ENCODE data around the gene AHCYL2. TPM values are rescaled to one million over a fixed set of nuclear protein-coding genes. Genes with fewer than 3 reads are reported as not detected.

AHCYL2 gene
- total RNA-seq, 3 donors from 2014 or later (not counting 1 experiment from before 2014, with no cell fraction given) = 11.6 to 15.2 (median 14.5) TPM

DNA sequence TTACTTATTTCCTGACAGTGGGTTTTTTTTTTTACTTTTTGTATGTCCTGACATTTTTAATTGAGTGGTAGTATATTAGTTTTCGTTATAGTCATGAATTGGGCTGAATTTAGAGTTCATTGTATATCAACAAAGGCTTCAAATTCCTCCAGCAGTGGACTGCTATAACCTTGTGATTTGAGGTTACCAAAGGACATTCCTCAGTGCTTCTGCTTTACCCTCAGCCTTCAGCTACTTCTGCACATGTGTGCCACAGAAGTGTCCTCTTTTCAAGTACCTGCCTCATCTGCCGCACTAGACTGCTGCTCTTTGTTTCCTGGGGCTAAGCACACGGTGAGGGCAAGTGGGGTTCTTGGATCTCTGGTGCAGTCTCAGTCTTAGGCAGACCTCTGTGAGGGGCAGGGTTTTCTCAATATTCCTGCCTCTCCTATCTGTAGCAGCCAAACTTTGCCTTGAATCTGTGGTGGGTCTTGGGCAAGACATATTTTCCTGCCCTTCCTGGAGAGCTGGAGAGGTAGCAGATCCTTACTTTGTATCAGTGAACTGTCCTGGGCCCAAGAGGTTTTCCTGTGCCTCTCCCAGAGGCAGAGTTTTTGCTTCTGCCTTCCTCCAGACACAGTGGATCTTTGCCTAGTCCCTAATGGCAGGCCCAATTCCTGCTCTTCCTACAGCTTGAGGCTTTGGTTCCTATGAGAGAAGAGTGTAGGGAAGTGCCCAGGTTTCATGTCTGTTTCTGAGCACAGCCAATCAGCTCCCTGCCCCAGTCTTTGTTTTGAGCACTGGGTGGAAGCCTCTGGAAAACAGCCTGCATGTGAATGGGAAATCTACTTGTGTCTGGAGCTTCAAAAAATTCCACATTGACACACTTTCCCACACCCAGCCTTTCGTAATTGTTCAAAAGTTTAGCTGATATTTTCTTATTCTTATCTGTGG, 170.4 kb downstream of the AHCYL2 start:
- H3K36me3 Mint-ChIP-seq = no peaks in the 10 kb centered on the region
- no peak overlapping the region for H3K4me3 ChIP-seq (ENCODE audit: low read length)
- H3K4me3 Mint-ChIP-seq = no peak overlapping the region
- 92% methylated on average over 4 of the region's 4 CpGs for WGBS (ENCODE audit: insufficient coverage)
- H3K9me3 Mint-ChIP-seq = no peaks in the 10 kb centered on the region
- H3K9me3 ChIP-seq (ENCODE audit: control insufficient read depth, insufficient read depth, low read length) = no peaks in the 10 kb centered on the region
- intact Hi-C loops (cut with micrococcal nuclease) = no loop called here
- no peak overlapping the region for H3K27ac ChIP-seq (ENCODE audit: low read length)
- H3K27me3 Mint-ChIP-seq (ENCODE audit: low read depth in 2 of 2) = no peaks in the 10 kb centered on the region
- H3K27ac Mint-ChIP-seq = no peak overlapping the region
- H3K4me1 Mint-ChIP-seq = no peaks in the 10 kb centered on the region
- no peaks in the 10 kb centered on the region for H3K36me3 ChIP-seq (ENCODE audit: control insufficient read depth, insufficient read depth, low read length)
- H3K27me3 ChIP-seq (ENCODE audit: control insufficient read depth, insufficient read depth, low read length) = no peaks in the 10 kb centered on the region
- TF ChIP-seq CTCF (IDR thresholded peaks at IDR 0.05) = no peak
- DNase-seq (no peak), ATAC-seq (no peak)
- no peaks in the 10 kb centered on the region for H3K4me1 ChIP-seq (ENCODE audit: control insufficient read depth, insufficient read depth, low read length)

DNA sequence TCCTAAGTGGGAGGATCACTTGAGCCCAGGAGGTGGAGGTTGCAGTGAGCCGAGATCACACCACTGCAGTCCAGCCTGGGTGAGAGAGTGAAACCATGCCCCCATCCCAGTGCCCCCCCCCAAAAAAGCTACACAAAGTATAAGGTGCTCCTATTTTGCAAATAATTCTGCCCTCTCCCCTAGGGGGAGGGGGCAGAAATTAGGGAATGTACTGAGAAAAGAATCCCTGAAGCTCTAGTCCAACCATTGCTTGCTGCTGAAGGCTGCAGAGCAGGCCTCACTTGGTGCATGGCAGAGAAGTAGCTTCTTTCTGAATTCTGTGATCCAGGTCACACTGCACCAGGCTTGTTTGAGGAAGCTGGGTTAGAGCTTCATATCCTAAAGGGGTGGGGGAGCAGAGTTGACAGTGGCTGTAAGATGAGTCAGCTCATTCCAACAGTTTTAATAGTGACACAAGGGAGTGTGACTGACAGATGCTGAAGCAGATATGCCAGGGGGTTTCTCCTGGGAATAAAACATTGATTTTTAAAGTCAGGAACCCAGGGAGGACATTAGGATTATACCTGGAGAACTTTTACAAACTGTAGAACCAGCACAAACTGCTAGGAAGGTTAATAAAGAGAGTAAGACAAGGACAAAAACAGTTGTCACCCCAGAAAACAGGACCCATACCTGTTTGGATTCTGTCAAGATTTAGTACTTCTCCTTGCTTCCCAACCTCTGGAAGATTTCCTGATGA, 176.6 kb downstream of the AHCYL2 start:
- Histone ChIP-seq H3K4me1 (ENCODE audit: control insufficient read depth, insufficient read depth, low read length) (no peaks in the 10 kb centered on the region), H3K9me3 (ENCODE audit: control insufficient read depth, insufficient read depth, low read length) (no peaks in the 10 kb centered on the region), H3K4me3 (ENCODE audit: low read length) (no peak overlapping the region), H3K36me3 (ENCODE audit: control insufficient read depth, insufficient read depth, low read length) (peaks cover 12% of the 10 kb centered on the region), H3K27me3 (ENCODE audit: control insufficient read depth, insufficient read depth, low read length) (no peaks in the 10 kb centered on the region), H3K27ac (ENCODE audit: low read length) (no peak overlapping the region)
- Mint-ChIP-seq H3K4me1 (peaks cover 0 to 6% of the 10 kb centered on the region in 2 donors), H3K27ac (no peak overlapping the region), H3K27me3 (ENCODE audit: low read depth in 2 of 2) (no peaks in the 10 kb centered on the region), H3K9me3 (no peaks in the 10 kb centered on the region), H3K36me3 (no peaks in the 10 kb centered on the region), H3K4me3 (no peak overlapping the region)
- TF ChIP-seq CTCF (IDR thresholded peaks at IDR 0.05) = no peak
- no peak for DNase-seq
- intact Hi-C loops (cut with micrococcal nuclease) = no loop called here
- ATAC-seq = no peak
- whole genome bisulfite sequencing (ENCODE audit: insufficient coverage) = 100% methylated on average over 1 of the region's 1 CpG

- Mint-ChIP-seq H3K4me1 (peaks cover 0 to 6% of the 10 kb centered on the region in 2 donors), H3K36me3 (no peaks in the 10 kb centered on the region), H3K27me3 (ENCODE audit: low read depth in 2 of 2) (no peaks in the 10 kb centered on the region), H3K4me3 (no peak overlapping the region), H3K9me3 (no peaks in the 10 kb centered on the region), H3K27ac (no peak overlapping the region)
- TF ChIP-seq CTCF (IDR thresholded peaks at IDR 0.05) = peak; percentile 19
- no peaks in the 10 kb centered on the region for H3K4me1 ChIP-seq (ENCODE audit: control insufficient read depth, insufficient read depth, low read length)
- H3K27ac ChIP-seq (ENCODE audit: low read length) = no peak overlapping the region
- no peaks in the 10 kb centered on the region for H3K9me3 ChIP-seq (ENCODE audit: control insufficient read depth, insufficient read depth, low read length)
- H3K36me3 ChIP-seq (ENCODE audit: control insufficient read depth, insufficient read depth, low read length) = peaks cover 17% of the 10 kb centered on the region
- no peak overlapping the region for H3K4me3 ChIP-seq (ENCODE audit: low read length)
- 82% methylated on average over 3 of the region's 3 CpGs for WGBS (ENCODE audit: insufficient coverage)
- DNase-seq (peak in 1 of 2 donors; percentile 32), ATAC-seq (peak in 2 of 3 donors; percentile 64 to 68)
- no peaks in the 10 kb centered on the region for H3K27me3 ChIP-seq (ENCODE audit: control insufficient read depth, insufficient read depth, low read length)
- intact Hi-C loops (cut with micrococcal nuclease) = loop anchor here (1.0 kb wide), 1 partner anchor 70 kb away; no protein-coding TSS in a partner anchor
Measured at GRCh38 chr7:129401967-129402860, 177.4 kb downstream of the AHCYL2 start.

Measured in natural killer cell (primary cell).